Activated CD4-positive, alpha-beta T cell treated with anti-CD3 and anti-CD28 coated beads, Interleukin-2, amount 10 ng/mL, durations not matched to agents 24 days and 14 days (primary cell): ENCODE measurements around the gene COBL. TPM values are rescaled to one million over a fixed set of nuclear protein-coding genes. Genes with fewer than 3 reads are reported as not detected.

Source experiments
- DNase-seq: peaks from one replicate; pipeline ENCODE4 v3.0.0; 2022
- H3K27ac Mint-ChIP-seq: one replicate; pipeline ENCODE4 v1.8.0; 2022; ENCODE audit warnings: mild to moderate bottlenecking, mixed read lengths
- H3K27me3 Mint-ChIP-seq: one replicate; pipeline ENCODE4 v1.8.0; 2022; ENCODE audit warnings: mixed read lengths
- H3K36me3 Mint-ChIP-seq: one replicate; pipeline ENCODE4 v1.8.0; 2022; ENCODE audit warnings: low read depth, mild to moderate bottlenecking, mixed read lengths
- H3K4me1 Mint-ChIP-seq: one replicate; pipeline ENCODE4 v1.8.0; 2021; ENCODE audit warnings: mixed read lengths
- H3K4me3 Mint-ChIP-seq: one replicate; pipeline ENCODE4 v1.8.0; 2022; ENCODE audit warnings: mild to moderate bottlenecking, moderate library complexity, mixed read lengths
- H3K9me3 Mint-ChIP-seq: one replicate; pipeline ENCODE4 v1.8.0; 2021; ENCODE audit warnings: mixed read lengths
- intact Hi-C: fragments of 100-400 bp; cut with micrococcal nuclease; formaldehyde crosslinking; loops from one replicate; pipeline ENCODE4 v1.15.1; 2023
- total RNA-seq: library from RNA; stranded (reverse); gene quantifications from 2 replicates; pipeline ENCODE4 v1.2.3, GENCODE V29; 2022

Gene COBL
- total RNA-seq, 1 donor from 2014 or later, result not detected

DNA sequence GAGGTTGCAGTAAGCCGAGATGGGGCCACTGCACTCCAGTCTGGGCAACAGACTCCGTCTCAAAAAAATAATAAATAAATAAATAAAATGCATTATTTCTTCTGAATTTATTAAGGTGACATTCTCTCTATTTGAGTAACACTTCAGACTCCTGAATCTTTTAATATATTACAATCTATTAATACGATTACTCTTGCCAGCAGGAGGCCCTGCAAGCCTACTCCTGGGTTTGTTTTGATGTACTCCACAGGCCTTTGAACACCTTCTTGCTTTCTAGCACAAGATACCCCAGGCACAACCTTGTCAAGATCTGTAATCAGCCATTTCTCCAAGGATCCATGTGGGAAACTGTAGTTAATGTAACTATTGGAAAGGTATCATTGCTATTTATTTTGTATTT, 63.5 kb downstream of the COBL start:
- H3K36me3 Mint-ChIP-seq, result no peaks in the 10 kb centered on the region
- no peaks in the 10 kb centered on the region for H3K9me3 Mint-ChIP-seq
- DNase-seq, result no peak
- intact Hi-C loops, result no loop called here
- peaks cover 4% of the 10 kb centered on the region for H3K27me3 Mint-ChIP-seq
- H3K27ac Mint-ChIP-seq, result no peak overlapping the region
- H3K4me3 Mint-ChIP-seq, result no peak overlapping the region
- no peaks in the 10 kb centered on the region for H3K4me1 Mint-ChIP-seq

DNA sequence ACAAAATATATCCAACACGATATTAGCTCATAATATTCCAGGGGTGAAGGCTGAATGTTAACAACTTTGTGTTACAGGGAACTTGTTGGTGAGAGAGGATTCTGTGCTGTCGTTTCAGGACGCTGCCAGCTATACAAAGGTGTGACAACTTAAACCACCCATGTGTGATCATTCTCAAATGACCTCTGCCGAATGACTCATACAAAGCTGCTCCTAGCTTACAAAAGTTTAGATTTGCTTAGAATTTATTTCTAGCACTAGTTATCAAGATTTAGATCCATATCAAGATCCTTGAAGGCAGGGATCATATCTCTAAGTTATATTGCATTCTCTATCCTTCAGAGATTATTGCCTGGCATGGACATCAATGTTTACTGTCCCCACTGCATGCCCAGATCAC, 65.3 kb downstream of the COBL start:
- H3K27ac Mint-ChIP-seq, result no peak overlapping the region
- no peaks in the 10 kb centered on the region for H3K36me3 Mint-ChIP-seq
- intact Hi-C loops, result no loop called here
- H3K4me3 Mint-ChIP-seq, result no peak overlapping the region
- H3K27me3 Mint-ChIP-seq, result peaks cover 4% of the 10 kb centered on the region
- DNase-seq, result no peak
- no peaks in the 10 kb centered on the region for H3K4me1 Mint-ChIP-seq
- H3K9me3 Mint-ChIP-seq, result no peaks in the 10 kb centered on the region

DNA sequence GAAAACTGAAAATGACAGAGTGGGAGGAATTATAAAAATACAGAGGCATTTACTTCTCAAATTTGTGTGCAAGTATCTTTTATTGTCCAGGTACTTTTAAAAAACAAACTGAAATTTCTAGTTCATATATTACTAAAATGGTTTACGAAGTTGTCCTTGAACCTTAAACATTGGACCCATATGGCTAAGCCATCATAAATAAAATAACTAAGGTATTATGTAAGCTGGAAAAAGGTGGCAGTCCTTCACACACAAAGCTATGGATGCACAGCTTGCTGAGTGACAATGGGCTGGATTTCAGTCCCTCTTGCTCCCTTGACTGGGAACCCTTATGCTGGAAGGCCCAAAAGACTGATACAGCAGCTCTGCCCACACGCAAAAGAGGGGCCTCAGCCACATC, 66.1 kb downstream of the COBL start:
- Mint-ChIP-seq H3K4me3 (no peak overlapping the region), H3K27ac (no peak overlapping the region), H3K36me3 (no peaks in the 10 kb centered on the region), H3K9me3 (no peaks in the 10 kb centered on the region), H3K27me3 (peaks cover 4% of the 10 kb centered on the region), H3K4me1 (no peaks in the 10 kb centered on the region)
- intact Hi-C loops, result no loop called here
- DNase-seq, result no peak

DNA sequence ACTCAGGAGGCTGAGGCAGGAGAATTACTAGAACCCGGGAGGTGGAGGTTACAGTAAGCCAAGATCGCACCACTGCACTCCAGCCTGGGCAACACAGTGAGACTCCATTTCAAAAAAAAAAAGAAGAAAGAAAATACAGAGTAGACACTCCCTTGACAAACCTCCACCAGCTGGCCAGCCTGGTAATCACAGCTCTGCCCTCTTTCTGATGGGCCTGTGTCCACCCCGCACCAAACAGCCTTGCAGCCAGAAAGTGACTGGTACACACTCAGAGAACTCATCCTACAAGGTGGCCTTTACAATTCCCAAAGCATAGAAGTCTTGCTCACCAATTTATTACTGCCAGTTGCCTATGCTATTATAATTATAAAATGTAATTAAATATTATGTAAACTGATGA, 66.6 kb downstream of the COBL start:
- H3K27ac Mint-ChIP-seq, result no peak overlapping the region
- DNase-seq, result no peak
- peaks cover 7% of the 10 kb centered on the region for H3K27me3 Mint-ChIP-seq
- no peaks in the 10 kb centered on the region for H3K4me1 Mint-ChIP-seq
- intact Hi-C loops, result no loop called here
- H3K36me3 Mint-ChIP-seq, result no peaks in the 10 kb centered on the region
- no peaks in the 10 kb centered on the region for H3K9me3 Mint-ChIP-seq
- H3K4me3 Mint-ChIP-seq, result no peak overlapping the region

DNA sequence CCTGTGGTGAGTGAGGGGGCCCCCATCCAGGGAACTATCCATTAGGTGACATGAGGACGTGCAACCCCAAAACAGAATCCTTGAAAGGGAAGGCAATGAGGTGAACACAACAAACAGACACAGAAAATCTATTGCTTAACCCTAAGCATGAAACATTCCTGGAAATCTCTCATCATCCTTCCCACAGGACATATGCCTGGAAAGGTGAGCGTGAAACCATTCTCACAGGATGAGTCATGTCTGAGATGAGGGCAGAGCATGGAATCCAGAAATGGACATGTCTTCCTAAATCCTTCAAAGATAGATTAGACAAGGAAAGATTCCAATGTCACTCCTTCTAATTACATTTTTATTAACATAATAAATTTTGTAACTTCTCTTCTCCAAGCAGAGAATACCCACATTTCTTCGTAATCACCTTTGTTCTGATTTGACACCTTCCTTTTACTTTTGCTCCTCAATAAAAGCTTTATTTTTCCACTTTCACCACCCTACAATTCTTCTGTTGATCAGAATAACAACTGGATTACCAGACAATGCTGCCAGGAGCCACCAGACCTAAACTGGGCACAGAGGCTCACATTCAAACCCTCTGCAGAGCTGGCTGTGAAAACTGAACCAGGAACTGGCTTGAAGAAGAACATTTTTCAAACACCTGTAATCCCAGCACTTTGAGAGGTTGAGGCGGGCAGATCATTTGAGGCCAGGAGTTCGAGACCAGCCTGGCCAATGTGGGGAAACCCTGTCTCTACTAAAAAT, 67.2 kb downstream of the COBL start:
- H3K27ac Mint-ChIP-seq, result no peak overlapping the region
- H3K4me1 Mint-ChIP-seq, result no peaks in the 10 kb centered on the region
- no peaks in the 10 kb centered on the region for H3K9me3 Mint-ChIP-seq
- H3K4me3 Mint-ChIP-seq, result no peak overlapping the region
- peaks cover 9% of the 10 kb centered on the region for H3K27me3 Mint-ChIP-seq
- intact Hi-C loops, result no loop called here
- no peak for DNase-seq
- H3K36me3 Mint-ChIP-seq, result no peaks in the 10 kb centered on the region

DNA sequence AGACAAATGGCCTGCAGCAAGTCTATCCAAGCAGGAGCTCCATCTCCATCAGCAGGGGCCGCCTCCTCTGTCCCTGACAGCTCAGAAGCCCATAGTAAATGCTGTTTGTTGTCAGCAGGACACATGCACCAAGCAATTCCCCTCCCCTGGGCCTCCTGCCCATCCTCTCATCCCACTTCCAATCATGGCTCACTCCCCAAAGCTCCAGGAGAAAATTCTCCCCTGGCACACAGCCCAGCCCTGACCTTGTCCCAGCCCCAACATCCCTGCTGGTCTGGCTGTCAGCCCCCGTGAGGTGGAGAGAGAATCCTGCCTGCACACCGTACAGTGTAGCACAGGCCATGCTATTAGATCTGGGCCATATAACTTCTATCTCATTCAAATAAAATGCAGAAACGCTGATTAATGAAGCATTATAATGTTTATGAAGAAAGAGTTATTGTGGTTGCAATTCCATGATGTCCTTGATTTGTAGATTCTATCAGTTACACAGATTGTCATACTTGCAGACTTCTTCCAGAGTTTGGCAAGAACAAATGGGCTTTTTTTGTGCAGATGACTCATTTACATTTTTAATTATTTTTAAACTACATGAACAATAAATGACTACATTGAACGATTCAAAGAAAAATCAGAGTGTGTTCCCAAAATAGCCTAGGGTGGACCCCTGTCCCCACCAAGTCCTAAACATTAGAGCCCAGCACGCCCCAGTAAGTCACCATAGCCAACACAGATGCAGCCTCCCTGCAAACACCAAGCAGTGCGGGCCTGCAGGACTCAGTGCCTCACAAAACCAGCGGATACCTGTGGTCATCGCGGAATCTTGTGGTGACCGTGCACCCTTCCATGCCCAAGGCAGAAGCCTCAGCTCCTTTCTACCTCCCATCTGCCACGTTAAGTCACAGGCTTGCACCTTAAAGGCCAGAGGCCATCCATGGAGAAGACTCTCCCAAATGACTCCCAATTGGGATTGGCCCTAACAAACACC, 70.1 kb downstream of the COBL start:
- Mint-ChIP-seq H3K4me3 (no peak overlapping the region), H3K27me3 (peaks cover 4% of the 10 kb centered on the region), H3K27ac (no peak overlapping the region), H3K36me3 (no peaks in the 10 kb centered on the region), H3K9me3 (no peaks in the 10 kb centered on the region), H3K4me1 (no peaks in the 10 kb centered on the region)
- intact Hi-C loops, result no loop called here
- no peak for DNase-seq

DNA sequence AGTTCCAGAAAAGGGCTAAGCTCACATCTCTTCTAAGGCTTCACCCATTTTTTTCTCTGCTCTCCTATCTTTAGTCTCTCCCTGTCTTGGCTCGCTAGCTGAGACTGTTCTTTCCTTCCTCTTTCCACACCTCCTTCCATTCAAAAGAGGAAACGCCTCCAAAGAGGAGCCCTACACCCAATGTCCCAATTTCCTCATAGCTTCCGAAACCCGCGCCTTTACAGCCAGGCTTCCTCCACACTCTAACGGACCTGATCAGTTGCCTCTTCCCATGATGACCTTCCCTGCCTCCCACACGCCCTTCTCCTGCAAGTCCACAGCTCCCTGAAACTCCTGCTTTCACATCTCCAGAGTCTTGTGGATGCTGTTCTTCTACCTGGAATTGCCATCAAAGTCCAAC, 71.7 kb downstream of the COBL start:
- intact Hi-C loops, result no loop called here
- no peak overlapping the region for H3K27ac Mint-ChIP-seq
- DNase-seq, result no peak
- H3K27me3 Mint-ChIP-seq, result peaks cover 4% of the 10 kb centered on the region
- no peaks in the 10 kb centered on the region for H3K4me1 Mint-ChIP-seq
- no peak overlapping the region for H3K4me3 Mint-ChIP-seq
- no peaks in the 10 kb centered on the region for H3K9me3 Mint-ChIP-seq
- H3K36me3 Mint-ChIP-seq, result no peaks in the 10 kb centered on the region

DNA sequence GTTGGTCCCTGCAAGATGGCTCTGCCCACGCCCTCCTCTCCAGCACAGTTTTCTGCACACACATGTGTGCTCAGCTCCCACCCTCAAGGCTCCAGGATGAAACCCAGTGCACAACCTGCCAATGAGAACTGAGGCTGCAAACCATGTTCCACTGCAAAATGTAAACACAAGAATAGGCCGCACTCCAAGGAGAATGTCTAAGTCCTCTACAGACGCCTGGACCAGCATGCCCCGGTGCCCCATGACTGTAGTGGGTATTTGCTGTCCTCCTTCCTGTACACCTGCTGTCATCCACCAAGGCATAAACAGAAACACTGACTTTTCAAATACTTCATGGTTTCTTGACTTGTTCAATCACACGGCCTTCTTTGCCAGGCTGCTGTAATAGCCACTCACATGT, 72.6 kb downstream of the COBL start:
- intact Hi-C loops, result no loop called here
- Mint-ChIP-seq H3K9me3 (no peaks in the 10 kb centered on the region), H3K27ac (no peak overlapping the region), H3K36me3 (no peaks in the 10 kb centered on the region), H3K4me3 (no peak overlapping the region), H3K27me3 (peaks cover 4% of the 10 kb centered on the region), H3K4me1 (no peaks in the 10 kb centered on the region)
- no peak for DNase-seq

DNA sequence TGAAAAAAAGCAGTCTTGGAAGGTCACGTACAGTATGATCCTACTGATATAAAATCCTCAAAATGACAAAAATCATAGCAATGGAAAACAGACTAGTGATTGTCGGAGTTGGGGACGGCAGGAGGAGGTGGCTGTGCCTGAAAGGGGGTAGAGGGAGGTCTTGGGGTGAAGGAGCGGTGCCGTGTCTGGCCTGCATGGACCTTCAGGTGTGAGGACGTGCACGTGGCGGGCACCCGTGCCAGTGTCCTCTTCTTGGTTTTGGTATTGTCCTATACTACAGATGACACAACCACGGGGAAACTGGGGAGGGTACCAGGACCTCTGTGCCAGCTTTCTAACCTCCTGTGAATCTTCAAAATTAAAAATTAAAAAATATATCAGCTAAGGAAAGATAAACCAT, 73.0 kb downstream of the COBL start:
- no peak for DNase-seq
- no peaks in the 10 kb centered on the region for H3K9me3 Mint-ChIP-seq
- no peak overlapping the region for H3K4me3 Mint-ChIP-seq
- no peaks in the 10 kb centered on the region for H3K4me1 Mint-ChIP-seq
- no peaks in the 10 kb centered on the region for H3K36me3 Mint-ChIP-seq
- H3K27ac Mint-ChIP-seq, result no peak overlapping the region
- peaks cover 4% of the 10 kb centered on the region for H3K27me3 Mint-ChIP-seq
- intact Hi-C loops, result no loop called here

DNA sequence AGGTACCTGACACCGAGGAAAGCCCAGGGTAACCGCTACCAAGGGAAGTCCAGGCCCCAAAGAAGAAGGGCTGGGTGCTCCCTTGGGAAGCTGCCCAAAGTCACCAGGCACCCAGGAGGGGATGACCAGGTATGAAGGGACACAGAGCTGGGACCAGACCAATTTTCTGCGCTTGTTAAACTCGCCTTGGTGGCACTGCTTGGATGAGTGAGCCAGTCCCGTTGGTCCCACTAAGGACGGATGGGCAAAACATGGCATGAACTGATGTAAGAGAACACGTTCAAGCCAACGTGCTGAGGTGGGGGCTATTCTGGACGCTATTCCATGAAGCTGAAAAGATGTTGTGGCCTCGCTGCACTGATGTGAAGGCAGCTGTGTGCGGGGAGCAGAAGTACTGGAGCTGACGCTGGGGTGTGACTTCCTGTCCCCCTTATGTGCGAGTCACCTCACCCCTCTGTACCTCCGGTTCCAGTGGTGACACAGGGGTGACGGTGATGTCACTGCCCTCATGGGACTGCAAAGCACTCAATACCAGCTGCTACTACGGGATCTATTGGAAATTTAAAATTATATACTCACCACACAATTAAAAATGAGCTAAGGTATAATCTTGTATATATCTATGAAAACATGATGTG, 73.6 kb downstream of the COBL start:
- intact Hi-C loops, result no loop called here
- Mint-ChIP-seq H3K4me3 (no peak overlapping the region), H3K27ac (no peak overlapping the region), H3K36me3 (no peaks in the 10 kb centered on the region), H3K4me1 (no peaks in the 10 kb centered on the region), H3K27me3 (peaks cover 4% of the 10 kb centered on the region), H3K9me3 (no peaks in the 10 kb centered on the region)
- DNase-seq, result no peak

DNA sequence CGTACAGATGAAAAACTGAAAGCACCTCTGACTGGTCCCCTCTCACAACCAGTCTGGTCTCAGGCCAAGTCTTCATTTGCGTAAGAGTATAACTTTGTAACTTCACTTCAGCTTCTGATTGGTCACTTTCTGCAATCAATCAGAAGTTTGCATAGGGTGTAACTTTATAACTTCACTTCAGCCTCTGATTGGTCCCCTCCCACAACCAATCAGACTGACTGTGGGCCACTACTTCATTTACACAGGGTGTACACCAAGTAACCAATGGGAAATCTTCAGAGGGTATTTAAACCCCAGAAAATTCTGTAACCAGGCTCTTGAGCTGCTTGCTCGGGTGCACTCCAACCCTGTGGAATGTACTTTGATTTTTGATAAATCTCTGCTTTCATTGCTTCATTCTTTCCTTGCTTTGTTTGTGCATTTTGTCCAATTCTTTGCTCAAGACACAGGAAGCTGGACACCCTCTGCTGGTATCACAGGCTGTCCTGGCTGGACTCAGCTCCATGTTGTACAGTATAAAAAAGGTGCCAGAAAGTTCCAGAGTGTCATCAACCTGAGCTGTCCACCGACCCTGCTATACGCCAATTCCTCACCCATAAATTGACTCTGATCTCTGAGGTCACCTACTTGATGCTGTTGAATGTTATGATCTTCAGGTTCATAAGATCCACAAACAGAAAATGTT, 74.5 kb downstream of the COBL start:
- H3K4me1 Mint-ChIP-seq, result no peaks in the 10 kb centered on the region
- no peak overlapping the region for H3K4me3 Mint-ChIP-seq
- no peak for DNase-seq
- H3K27me3 Mint-ChIP-seq, result peaks cover 4% of the 10 kb centered on the region
- intact Hi-C loops, result no loop called here
- H3K9me3 Mint-ChIP-seq, result no peaks in the 10 kb centered on the region
- H3K27ac Mint-ChIP-seq, result no peak overlapping the region
- H3K36me3 Mint-ChIP-seq, result no peaks in the 10 kb centered on the region

DNA sequence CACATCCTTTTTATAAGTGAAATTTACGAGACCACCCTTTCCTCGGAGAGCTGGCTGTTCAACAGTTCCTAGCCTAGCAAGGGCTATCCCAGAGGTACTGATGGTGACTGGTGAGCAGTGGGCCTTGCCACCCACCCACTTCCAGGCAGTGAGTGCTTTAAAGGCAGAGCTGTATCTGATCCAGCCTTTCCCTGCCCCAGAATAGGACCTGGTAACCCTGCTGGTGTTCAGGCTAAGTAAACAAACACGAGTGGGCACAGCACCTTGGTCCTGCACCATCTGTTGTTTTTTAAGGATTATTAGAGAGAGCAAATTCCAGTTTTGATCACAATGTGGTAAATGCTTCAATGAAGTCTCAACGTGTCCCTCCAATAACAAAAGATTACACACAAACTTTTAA, 75.7 kb downstream of the COBL start:
- Mint-ChIP-seq H3K9me3 (no peaks in the 10 kb centered on the region), H3K4me3 (no peak overlapping the region), H3K36me3 (no peaks in the 10 kb centered on the region), H3K27ac (no peak overlapping the region), H3K27me3 (peaks cover 4% of the 10 kb centered on the region), H3K4me1 (no peaks in the 10 kb centered on the region)
- intact Hi-C loops, result no loop called here
- DNase-seq, result no peak

DNA sequence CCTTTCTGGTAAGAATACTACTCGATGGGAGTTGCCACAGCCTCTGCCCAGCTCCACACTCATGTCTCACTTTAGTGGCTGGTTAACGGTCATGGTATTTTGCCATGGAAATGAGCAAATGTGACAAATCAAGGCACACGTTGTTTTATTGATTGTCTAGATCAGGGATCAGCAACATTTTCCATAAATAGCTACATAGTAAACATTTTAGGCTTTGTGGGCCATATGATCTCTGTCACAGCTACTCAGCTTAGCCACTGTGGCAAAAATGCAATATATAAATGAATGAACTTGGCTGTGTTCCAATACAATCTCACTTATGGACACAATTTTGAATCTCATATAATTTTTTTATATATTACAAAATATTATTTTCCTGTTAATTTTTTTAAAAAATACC, 76.9 kb downstream of the COBL start:
- H3K9me3 Mint-ChIP-seq, result no peaks in the 10 kb centered on the region
- H3K27ac Mint-ChIP-seq, result no peak overlapping the region
- H3K27me3 Mint-ChIP-seq, result no peaks in the 10 kb centered on the region
- H3K4me1 Mint-ChIP-seq, result no peaks in the 10 kb centered on the region
- H3K4me3 Mint-ChIP-seq, result no peak overlapping the region
- DNase-seq, result no peak
- no peaks in the 10 kb centered on the region for H3K36me3 Mint-ChIP-seq
- intact Hi-C loops, result no loop called here
